UCSD-AML1 (cell line): ENCODE results near the gene TMEM215.
"Not testable (repeated sequence)": the region's sequence is repeated elsewhere in the genome, so short reads cannot be mapped to it uniquely, and the experiment has no call there.

ENCODE experiments used
- DNase-seq: peaks from one replicate; lab custom pipeline; 2025; ENCODE audit not compliant: unreplicated experiment; lab: John Stamatoyannopoulos, UW

The TMEM215 gene, protein sequence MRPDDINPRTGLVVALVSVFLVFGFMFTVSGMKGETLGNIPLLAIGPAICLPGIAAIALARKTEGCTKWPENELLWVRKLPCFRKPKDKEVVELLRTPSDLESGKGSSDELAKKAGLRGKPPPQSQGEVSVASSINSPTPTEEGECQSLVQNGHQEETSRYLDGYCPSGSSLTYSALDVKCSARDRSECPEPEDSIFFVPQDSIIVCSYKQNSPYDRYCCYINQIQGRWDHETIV

DNA sequence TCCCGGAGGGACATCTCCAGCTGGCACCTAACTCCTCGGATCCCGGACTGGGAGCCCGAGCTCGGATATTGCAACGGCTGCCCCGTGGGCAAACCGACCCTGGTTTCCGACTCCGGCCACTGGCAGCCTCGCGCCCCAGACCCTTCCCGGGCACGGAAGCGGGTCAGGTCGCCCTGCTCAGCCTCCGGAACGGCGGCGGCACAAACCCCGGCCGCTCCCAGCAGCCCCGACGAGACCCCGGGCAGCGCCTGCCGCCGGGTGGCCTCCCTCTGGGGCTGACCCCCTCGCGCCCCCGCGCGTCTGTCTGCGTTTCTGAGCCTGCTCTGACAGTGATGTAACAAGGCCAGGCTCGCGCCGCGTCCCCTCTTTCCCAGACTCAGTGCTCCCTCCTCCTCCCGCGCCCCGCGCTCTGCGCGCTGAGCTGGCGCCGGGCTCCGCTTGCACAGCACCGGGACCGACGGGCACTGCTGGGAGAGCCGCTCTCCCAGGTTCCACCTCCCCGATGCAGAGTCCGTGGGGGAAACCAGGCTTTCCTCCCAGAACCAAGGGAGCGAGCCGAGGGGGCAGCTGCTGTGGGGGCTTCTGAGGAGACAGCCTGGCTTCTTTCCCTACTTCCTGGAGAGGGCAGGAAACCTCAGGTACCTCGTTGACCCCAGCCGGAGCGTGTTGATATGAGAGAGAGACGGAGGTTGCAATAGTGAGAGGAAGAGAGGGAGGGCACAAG, at the start of gene TMEM215:
TMEM215 (plus strand) TSS at position 373 of the 724 bp plus-strand sequence. CDS start 644 bp downstream, outside the sequence.
- DNase-seq = no peak

DNA sequence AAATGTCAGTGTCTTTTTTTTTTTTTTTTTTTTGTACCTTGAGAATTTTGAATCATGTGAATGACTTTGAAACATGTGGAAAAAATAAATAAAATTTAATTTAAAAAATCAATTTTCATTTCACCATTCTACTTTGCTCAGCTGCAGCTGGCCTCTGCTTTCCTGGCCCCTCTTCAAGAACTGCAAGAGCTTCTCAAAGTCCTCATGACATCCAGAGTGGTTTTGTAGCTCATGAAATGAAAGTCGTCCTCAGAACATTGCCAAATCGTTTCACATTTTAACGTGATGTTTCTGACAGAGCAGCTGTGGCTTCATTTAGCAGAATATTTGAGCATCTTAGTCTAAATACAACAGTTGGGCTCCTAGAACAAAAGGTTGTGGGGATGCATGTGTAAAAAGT, 47.9 kb upstream of the TMEM215 start:
- DNase-seq = no peak

GRCh38 chr9:32737378-32737777, 46.0 kb upstream of the TMEM215 start:
- no peak for DNase-seq

- DNase-seq = no peak
Measured at GRCh38 chr9:32738501-32739172, 44.7 kb upstream of the TMEM215 start.

DNA sequence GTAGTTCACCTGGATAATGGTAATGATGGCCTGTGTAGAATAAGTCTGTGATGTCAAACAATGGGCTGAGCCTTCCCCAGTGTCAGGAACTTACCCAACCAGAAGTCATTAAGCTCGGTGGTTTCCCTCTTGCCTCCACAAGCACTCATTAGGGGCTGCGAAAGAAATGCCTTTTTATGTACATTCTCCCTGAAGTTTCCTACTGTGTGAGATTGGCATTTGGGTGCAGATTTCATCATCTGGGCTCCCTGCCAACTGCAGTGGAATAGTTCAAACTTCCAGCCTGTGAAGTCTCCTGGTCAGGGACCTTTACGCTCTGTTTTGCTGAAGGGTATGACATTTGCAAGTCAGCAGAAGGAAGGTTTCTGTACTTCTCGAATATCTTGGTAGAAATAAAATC, 41.6 kb upstream of the TMEM215 start:
- no peak for DNase-seq

DNA sequence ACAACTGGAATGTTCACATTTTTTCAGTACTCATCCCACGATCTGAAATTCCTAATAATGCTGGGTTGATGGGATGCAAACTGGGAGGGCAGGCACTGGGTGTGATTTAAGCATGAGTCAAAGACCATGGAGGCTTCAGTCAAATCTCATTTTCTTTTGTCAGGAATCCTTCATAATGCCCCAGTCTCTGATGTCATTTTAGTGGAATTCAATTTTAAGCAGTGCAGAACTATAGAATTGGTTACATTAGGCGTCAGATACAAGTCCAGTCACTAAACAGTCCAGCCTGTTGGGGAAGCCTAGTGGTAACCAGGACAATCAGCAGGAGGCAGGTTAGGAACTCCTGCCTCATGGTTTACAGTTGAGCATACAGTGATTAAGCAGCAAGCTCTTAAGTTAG, 41.0 kb upstream of the TMEM215 start:
- DNase-seq = no peak

DNA sequence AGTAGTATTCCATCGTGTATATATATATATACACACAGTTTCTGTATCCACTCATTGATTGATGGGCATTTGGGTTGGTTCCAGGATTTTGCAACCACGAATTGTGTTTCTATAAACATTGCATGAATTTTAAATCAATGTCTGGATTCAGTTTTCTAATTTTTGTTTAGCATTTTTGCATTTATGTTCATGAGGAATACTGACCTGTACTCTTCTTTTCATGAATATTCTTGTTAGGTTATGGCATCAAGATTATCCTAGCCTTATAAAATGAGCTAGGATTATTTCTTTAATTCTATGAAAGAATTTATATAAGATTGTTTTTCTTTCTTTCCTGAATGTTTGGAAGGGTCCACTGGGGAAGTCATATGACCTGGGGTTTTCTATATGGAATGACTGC, 35.3 kb upstream of the TMEM215 start:
- DNase-seq = no peak

DNA sequence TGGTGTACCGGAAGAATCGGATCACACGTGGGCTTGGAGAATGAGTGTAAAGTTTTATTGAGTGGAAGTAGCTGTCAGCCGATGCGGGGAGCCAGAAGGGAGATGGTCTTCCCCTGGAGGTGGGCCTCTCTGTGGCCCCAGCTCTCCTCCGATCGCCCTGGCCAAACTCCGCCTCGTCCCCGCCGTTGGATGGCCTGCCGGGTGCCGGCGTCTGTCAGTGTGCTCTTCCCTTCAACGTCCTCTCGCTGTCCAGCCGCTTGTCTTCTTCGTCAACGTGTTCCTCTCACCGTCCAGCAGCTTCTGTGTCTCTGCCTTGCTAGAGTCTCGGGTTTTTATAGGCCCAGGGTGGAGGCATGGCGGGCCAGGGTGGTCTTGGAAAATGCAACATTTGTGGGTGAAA, 27.6 kb upstream of the TMEM215 start:
- DNase-seq = no peak

- DNase-seq = no peak
Measured at GRCh38 chr9:32764139-32764538, 19.2 kb upstream of the TMEM215 start.

DNA sequence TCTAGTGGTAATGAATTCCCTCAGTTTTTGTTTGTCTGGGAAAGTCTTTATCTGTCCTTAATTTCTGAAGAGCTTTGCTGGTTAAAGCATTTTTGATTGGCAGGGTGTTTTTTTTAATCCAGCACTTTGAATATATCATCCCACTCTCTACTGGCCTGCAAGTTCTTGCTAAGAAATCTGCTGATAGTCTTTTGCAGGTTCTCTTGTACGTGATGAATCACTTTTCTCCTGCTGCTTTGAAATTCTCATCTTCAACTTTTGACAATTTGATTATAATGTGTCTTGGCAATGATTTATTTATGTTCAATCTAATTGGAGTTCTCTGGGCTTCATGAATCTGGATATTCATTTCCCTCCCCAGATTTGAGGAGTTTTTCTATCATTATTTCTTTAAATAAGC, 8.1 kb upstream of the TMEM215 start:
- no peak for DNase-seq

- no peak for DNase-seq
Measured at GRCh38 chr9:32776201-32776600, 7.1 kb upstream of the TMEM215 start.

DNA sequence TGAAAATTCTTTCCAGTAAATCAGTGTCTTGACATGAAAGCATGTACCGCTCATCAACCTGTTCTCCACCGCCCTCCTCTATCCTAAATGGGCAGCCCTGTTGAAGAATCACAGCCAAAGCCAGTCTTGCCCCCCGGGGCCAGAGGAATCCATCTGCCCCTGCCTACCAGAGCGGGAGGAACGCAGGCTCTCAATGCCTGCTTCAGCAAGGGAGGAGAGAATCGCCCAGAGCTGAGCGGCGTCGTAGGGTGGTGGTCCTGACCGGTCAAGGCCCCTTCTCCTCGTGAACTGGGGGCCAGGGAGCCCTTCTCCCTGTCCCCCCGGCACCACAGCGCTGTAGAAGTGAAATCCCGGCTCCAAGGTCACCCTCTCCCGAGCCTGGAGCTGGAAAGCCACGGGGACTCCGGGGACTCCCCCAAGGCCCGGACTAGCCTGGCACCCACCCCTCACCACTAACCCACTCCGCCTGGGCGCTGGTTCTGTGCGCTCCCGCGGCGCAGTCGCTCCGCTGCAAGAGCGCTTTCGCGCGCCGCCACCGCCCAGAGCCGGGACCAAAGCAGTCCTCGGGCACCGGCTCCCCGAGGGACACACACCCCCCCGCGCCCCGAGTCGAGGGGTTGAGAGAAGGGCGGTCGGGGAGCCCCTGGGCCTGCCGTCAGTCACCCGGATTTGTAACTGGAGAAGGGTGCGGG, 718 bp upstream of the TMEM215 start:
- DNase-seq = no peak

DNA sequence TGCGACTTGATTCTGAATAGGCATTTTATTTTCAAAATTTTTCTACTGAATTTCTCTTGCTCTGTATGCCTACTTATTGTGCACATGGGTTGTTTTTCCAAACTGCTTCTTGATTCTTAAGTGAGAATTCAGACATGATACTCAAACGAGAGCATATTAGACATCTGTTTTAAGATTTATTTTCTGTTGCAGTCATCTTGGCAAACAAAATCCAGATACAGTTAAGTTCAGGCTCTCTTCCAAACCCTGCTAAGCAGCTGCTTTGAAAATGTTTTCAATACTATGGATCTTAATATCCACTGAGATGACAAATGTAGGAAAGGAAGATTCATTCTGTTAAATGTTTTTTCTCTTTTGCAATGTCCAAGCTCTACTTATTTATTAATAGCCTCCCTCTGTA, 4.5 kb downstream of the TMEM215 start:
- no peak for DNase-seq

DNA sequence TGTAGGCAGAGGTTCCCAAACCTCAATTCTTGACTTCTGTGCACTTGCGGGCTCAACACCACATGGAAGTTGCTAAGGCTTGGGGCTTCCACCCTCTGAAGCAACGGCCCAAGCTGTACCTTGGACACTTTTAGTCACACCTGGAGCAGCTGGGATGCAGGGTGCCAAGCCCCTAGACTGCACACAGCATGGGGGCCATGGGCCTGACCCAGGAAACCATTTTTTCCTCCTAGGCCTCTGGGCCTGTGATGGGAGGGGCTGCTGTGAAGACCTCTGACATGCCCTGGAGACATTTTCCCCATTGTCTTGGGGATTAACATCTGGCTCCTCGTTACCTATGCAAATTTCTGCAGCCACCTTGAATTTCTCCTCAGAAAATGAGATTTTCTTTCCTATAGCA, 12.7 kb downstream of the TMEM215 start:
- DNase-seq = not testable (repeated sequence)

DNA sequence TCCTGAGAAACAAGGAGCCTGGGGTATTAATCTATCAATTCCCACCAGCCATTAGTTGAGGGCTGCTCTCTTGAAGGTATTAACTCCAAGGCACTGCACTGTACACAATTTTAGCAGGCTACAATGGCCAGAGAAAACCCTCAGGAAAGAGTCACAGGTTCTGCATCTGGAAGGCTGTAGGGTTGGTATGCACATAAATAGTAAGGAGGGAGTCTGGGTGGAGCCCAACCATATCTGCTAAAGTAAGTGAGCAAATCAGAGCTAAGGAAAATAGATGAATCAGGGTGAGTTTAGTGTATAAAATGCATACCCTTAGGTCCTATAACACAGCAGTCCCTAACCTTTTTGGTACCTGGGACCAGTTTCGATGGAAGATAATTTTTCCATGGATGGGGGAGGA, 18.2 kb downstream of the TMEM215 start:
- DNase-seq = no peak

DNA sequence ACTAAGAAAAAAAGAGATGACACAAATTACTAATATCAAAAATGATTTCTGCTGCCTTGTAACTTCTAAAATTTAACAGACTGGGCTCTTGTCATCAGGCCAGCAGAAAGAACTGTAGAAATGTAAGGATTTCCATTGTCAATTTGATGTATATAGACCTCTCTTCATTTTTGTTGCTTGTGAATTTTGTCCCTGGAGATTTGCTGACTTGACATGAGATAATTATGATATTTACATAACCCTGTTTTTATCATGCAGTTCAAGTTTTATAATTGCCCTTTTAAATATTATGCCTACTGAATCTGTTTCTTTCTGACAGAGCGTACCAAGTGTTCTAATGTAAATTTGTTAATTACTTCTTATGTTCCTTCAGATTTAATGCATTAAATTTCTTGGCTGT, 23.9 kb downstream of the TMEM215 start:
- DNase-seq = no peak

- DNase-seq = no peak
Measured at GRCh38 chr9:32811246-32811645, 27.9 kb downstream of the TMEM215 start.

- no peak for DNase-seq
Measured at GRCh38 chr9:32820322-32820721, 37.0 kb downstream of the TMEM215 start.

DNA sequence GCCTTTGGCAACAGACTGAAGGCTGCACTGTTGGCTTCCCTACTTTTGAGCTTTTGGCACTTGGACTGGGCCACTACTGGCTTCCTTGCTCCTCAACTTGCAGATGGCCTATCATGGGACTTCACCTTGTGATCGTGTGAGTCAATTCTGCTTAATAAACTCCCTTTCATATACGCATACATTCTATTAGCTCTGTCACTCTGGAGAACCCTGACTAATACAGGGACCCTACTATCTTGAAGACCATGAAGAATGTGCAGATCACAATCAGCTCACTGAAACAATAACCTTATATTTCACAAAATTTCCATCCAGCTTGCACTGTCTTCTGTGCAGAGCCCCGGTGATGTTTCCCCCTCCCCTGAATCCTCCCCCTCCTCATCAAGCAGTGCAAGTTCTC, 39.8 kb downstream of the TMEM215 start:
- no peak for DNase-seq

DNA sequence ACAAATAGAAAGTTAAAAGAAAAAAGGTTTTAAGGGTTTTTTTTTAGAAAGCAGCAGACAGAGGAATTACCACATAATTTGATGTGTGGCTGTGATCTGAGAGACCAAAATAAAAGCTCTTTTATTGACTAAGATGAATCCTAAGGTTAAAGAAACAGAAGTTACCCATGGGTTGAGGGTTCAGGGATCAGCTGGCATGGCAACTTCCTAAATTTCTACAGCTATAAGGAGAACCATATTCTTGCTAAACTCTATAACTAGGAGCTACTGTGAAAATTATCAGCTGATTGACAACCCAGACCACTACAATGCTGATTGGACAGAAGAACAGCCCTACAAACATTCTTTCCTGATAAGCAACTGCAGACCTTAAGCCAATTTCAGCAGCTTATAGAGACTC, 40.2 kb downstream of the TMEM215 start:
- no peak for DNase-seq

- DNase-seq = no peak
Measured at GRCh38 chr9:32825203-32825602, 41.9 kb downstream of the TMEM215 start.

DNA sequence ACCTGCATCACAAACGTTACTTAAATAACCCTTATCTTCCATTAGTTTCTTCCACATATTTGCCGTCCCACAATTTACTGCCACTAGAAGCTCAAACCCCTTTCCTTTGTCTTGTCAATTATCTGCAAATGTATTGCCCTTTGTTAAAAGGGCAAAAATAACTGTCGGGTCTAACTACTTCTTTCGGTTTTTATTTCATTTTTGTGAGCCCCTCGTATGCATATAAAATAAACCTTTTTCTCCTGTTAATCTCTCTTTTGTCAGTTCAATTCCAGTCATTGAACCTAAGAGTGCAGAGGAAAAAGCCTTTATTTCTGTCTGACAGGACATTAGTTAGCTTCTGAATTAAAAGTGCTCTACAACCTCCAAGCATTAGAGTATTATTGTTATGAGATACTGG, 45.5 kb downstream of the TMEM215 start:
- DNase-seq = no peak
